GOT3 (cell line): ENCODE results near the gene GNA12.
"Not testable (repeated sequence)": the region's sequence is repeated elsewhere in the genome, so short reads cannot be mapped to it uniquely, and the experiment has no call there.

Experiments used
- DNase-seq: peaks from one replicate; lab custom pipeline; 2025; ENCODE audit warnings: mixed read lengths; lab: John Stamatoyannopoulos, UW

The GNA12 gene

DNA sequence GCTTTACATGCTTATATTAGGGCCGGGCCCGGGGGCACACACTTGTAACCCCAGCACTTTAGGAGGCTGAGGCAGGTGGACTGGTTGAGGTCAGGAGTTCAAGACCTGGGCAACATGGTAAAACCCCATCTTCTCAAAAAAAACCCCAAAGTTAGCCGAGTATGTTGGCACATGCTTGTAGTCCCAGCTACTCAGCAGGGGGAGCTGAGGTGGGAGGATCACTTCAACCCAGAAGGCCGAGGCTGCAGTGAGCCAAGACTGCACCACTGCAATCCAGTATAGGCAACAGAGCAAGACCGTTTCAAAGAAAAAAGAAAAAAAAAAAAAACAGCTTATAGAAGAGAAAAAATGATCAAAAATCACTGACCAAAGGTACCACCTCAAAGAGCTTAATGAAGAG is 93.0 kb downstream of the GNA12 start:
- no peak for DNase-seq

DNA sequence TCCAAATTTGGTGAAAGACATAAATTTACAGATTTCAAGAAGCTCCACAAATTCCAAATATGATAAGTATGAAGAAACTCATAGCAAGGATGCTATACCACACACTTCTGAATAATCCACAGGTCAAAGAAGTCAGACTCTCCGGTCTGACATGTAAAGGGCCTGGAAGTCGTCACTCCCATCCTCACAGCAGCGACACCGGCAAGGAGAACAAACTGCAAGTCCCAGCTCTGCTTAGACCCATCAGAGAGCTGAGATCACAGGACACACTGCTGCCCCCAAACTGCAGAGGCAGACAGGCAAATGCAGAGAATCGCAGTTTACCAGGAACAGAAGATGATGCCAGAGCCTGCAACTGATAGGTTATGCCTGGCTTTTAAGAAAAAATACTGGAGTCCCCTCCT is 94.1 kb downstream of the GNA12 start:
- DNase-seq: no peak

DNA sequence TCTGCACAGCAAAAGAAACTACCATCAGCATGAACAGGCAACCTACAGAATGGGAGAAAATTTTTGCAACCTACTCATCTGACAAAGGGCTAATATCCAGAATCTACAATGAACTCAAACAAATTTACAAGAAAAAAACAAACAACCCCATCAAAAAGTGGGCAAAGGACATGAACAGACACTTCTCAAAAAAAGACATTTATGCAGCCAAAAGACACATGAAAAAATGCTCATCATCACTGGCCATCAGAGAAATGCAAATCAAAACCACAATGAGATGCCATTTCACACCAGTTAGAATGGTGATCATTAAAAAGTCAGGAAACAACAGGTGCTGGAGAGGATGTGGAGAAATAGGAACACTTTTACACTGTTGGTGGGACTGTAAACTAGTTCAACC is 95.4 kb downstream of the GNA12 start:
- not testable (repeated sequence) for DNase-seq

DNA sequence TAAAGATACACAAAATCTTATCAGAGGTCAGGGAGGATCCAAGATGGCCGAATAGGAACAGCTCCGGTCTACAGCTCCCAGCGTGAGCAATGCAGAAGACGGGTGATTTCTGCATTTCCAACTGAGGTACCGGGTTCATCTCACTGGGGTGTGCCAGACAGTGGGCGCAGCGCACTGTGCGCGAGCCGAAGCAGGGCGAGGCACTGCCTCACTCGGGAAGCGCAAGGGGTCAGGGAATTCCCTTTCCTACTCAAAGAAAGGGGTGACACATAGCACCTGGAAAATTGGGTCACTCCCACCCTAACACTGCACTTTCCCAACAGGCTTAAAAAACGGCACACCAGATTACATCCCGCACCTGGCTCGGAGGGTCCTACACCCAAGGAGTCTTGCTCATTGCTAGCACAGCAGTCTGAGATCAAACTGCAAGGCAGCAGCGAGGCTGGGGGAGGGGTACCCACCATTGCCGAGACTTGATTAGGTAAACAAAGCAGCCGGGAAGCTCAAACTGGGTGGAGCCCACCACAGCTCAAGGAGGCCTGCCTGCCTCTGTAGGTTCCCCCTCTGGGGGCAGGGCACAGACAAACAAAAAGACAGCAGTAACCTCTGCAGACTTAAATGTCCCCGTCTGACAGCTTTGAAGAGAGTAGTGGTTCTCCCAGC is 100.5 kb downstream of the GNA12 start:
- DNase-seq: not testable (repeated sequence)

DNA sequence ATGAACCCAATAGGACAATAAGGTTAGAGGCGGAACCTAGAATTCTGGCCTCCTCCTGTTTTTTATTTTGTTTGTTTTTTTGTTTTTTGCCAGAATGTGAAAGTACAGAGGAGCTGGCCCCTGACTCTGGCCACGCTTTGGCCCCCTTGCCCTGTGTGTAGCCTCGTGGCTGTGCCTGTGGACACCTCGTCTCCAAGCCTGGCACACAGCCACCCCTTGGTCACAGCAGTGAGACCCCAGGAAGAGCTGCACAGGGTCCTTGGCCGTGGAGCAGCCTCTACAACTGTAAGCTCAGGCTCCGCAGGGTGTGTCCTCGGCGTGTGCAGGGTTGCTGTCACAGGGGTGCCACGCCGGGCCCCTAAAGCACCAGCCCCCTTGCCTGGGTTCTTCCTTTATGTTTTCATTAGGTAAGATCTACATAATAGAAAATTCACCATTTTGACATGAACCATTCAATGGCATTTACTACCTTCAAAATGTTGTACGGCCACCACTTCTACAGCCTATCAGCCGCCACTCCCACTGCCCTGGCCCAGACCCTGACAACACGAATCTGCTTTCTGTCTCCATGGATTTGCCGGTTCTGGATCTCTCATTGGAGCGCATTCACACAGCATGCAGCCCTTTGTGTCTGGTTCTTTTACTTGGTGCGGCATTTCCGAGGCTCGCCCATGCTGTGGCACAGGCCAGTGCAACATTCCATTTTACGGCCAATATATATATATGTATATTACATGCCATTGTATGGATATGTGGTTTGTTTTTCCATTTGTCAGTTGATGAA is 105.2 kb downstream of the GNA12 start:
- no peak for DNase-seq

DNA sequence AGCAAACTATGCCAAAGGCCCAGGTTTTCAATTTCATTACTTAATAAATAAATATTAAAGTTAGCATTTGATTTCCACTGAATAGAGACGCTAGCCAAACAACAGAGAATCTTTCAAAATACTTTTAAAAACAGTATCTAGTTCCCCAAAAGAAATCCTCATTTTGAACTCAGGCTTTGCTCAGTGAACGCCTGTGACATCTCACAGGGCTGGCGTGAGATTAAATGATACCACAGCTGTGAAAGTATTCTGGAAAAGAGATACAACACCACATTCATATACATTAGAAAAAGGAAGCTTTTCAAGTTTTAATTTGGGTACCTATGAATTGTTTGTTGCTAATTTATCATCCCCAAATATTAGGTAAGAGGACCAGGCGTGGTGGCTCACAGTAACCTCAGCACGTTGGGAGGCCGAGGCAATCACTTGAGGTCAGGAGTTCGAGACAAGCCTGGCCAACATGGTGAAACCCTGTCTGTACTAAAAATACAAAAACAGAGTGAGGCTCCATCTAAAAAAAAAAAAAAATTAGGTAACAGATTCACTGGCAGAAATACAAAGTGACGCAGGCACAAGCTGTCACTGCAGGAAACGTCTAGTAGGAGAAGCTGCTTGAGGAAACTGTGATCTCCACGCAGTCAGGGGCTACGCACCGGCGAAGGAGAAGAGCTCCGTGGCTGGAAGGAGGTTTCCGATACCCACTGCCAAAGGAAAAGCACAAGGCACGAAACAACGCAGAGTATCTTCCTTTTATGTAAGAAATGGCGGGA is 106.2 kb downstream of the GNA12 start:
- no peak for DNase-seq

DNA sequence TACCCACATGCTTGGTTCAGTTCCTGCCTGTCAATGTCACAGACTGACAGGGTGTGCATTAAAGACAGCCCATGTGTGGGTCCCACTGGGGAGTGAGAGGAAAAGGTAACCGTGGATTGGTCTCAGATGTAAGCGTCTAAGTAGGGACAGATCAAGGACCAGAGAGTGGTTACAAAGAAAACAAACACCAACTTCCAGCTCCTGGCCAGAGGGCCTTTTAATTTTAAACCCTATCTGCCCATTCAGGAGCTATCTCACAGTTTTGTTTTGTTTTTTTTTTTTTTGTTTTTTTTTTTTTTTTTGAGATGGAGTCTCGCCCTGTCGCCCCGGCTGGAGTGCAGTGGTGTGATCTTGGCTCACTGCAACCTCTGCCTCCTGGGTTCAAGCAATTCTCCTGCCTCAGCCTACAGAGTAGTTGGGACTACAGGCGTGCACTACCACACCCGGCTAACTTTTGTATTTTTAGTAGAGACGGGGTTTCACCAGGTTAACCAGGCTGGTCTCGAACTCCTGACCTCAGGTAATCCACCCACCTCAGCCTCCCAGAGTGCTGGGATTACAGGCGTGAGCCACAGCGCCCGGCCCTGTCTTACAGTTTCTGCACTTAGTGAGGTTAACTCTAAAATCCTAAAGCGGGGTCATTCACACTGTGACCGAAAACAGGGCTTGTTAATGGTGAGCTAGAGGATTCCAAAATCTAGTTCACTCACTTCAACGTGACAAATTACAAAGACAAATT is 106.9 kb downstream of the GNA12 start:
- DNase-seq: not testable (repeated sequence)

DNA sequence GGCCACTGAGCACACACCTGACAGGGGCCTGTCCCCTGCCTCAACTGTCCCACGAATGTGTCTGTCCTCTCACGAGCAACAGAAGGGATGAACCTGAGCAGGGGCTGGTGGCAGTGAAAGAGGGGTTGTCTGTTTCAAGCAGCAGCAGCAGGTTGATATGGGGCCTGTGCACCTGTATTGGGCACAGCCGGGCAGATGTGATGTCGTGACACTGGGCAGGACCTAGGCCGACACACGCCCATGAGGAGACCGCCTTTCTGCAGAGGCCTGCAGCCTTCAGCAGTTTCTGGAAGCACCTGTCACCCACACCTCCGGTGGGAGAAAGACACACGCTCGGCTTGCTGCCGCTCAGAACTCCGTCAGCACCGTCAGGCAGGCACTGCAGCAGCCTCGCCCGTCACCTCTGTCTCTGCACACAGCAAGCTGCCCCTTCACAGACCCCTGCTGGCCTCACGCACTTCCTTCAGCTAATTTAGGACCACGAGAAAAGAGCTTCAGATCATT is 107.6 kb downstream of the GNA12 start:
- DNase-seq: no peak

DNA sequence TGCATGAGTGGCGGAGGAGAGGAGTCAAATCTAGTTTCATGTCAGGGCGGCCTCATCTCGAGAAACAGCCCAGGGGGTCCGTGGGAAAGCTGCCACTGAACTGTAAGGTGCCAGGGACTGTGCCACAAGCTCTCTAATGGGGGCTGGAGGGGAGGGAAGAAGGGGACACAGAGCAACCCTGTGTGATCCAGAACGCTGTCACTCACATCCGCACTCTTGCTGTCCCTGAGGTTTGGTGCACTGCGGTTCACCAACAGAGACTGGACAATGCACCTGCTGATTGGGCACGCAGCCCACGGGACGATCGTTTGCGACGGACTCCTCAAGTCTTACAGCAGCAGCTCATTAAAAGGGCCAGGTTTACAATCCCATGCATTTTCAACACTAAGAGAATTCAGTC is 108.4 kb downstream of the GNA12 start:
- DNase-seq: no peak

DNA sequence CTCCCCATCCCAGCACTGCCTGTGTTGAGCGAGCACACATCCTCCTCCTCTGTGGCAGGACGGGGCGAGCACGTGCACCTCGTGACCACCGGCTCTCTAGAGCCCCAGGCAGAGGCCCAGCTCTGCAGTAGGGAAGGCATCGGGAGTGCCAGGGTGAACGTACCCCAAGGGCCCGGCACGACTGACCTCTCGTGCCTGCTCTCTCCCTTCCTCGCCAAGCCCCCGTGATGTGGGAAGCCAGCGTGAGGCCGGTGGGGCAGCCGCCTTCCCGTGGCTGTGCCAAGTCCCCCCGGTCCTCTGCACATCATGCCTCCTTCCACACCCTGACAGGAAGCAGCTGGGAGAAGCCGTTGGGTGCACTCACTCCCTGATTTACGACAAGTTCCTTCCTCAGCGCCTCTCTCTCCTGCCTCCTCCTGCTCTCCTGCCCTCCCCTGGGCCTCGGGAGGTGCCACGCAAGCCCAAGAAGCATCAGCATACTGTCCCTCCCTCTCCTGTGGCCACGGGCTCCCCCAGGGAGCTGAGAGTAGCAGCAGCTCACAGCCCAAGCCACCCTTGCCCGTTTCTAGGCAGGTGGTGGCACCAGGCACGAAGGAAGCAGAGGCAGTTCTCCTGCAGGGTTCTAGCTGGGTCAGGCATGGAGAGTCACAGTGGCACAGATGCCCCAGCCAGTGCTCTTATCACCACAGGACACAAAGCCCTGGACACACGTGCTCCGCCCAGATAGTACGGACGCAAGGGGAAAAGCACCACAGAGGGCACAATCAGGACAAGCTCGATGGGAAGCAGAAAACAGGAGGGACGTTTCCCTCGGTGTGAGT is 109.1 kb downstream of the GNA12 start:
- DNase-seq: no peak

DNA sequence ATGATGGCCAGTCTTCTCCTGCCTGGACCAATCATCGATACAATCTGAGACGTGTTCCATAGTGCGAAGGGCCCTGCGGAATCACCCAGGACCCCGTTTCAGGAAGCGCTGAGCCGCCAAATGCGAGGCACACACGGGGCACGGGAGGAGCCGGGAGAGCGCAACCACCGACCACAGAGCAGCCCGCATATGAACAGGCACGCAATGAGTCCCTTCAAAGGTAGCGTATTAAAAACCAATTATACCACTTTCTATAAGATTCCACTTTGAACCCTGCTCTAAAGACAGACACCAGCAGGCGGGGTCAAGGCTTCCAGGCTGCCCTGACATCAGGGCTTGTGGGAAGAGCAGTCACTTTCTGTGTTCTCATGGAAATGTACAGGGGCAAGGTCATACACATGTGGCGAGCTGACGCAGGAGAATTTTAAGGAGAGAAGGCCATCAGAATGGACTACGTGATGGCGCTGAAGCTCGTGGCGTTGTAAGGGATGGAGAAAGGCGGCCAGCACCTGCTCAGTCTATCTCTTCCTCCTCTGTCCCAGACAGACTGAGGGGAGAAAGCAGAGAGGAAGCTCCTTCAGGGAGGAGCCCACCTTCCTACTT is 109.9 kb downstream of the GNA12 start:
- DNase-seq: no peak

DNA sequence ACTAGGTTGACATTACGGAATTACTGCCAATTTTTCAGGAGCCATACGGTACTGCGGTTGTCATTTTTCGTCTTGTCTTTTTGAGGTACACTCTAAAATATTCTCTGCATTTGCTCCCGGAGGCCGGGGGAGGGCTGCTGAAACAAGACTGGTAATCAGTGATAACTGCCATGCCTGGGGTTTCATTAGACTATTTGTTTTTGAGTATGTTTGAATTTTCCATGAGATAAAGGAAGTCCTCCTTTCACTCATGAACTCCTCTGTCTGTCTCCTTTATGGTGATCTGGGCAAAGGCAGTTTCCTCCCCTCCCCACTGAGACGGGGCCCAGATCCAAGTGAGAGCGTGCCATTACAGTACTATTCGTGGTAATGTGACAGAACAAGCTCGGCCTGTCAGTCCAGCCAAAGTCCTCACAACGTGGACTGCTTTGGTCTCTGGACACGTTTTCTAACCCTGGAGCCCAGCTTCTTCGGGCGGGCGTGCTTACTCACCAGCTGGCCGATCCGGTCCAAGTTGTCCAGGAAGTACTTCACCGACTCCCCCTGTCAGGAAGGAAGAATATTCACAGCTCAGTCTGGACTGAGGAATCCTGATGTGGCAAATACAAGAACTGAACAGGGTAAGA is 111.0 kb downstream of the GNA12 start:
- no peak for DNase-seq

DNA sequence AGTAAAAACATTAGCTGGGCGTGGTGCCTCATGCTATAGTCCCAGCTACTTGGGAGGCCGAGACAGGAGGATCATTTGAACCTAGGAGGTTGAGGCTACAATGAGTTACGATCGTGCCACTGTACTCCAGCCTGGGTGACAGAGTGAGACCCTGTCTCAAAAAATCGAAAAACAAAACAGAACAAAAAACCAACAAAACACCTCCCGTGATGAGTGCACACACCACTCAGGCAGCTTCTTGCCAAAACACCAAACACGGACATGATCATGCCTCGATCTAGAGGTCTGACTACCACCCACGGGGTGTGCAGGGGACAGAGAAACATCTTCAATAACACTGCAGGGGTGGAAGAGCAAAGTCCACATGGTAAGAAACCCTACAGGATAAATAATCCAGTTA is 111.7 kb downstream of the GNA12 start:
- DNase-seq: no peak

DNA sequence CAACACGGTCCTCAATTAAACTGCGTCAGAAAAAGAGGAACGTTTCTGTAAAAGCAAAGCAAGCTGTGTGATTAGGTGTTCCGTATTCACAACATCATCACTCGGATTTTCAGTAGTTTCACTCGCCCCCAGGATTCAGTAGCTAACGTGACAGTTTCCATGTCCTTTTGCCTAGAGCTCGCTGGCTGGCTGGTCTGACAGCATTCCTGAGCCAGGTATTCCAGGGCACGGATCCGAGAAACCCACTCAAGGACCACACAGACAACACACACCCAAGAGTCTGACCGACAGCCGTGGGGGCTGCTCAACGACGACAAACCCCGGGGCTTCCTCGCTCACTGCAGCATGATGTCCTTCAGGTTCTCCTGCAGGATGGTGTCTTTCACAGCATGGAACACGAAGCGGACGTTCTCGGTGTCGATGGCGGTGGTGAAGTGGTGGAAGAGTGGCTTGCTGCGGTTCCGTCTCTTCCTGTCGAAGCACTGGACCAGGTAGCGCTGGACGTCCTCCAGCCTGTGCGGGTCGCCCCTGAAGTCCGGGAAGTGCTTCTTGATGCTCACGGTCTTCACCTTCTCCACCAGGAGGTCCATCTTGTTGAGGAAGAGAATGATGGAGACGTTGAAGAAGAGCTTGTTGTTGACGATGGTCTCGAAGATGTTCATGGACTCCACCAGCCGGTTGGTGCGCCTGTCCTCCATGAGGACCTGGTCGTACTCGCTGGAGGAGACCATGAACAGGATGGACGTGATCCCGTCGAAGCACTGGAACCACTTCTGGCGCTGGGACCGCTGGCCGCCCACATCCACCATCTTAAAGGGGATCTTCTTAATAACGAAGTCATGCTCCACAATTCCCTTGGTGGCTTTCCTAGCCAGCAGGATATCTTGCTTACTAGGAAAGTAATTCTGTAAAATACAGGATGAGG is 113.0 kb downstream of the GNA12 start:
- no peak for DNase-seq

DNA sequence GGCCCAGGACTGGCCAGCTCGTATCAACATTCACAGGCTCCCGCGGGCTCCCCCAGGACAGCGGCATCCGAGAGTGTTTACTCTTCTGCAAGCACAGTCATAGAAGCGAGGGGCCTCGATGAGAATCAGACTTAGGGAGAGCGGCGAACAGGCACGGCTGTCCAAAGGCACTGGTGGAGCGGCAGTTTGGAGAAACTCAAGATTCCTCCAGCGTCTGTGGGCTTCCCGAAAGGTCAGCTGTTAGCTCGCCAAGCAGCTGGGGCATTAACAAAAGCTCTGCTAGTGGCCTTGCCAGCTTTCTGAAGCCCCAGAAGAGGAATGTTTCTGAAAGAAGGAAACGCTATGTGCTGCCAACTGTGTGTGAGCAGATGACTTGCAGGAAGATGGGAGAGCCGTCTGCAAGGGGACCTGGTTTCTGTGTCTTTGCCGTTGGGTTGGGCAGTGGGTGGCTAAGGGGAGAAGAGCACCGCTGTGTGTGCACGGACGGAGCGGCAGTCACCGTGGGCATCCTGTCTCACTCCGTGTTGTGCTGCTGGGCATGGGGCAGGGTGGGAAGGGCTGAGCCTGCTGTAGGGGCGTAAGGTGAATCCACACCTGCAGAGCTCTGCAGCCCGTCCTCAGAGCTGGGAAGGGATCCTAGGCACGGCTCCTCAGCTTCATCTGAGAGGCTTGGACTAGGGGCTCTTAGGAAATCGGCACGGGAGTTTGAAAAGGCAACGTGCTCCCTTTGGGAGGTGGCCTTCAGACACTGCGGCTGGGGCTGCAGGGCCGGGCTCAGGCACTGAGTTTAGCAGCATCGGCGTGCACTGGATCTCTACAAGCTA is 114.0 kb downstream of the GNA12 start:
- no peak for DNase-seq

DNA sequence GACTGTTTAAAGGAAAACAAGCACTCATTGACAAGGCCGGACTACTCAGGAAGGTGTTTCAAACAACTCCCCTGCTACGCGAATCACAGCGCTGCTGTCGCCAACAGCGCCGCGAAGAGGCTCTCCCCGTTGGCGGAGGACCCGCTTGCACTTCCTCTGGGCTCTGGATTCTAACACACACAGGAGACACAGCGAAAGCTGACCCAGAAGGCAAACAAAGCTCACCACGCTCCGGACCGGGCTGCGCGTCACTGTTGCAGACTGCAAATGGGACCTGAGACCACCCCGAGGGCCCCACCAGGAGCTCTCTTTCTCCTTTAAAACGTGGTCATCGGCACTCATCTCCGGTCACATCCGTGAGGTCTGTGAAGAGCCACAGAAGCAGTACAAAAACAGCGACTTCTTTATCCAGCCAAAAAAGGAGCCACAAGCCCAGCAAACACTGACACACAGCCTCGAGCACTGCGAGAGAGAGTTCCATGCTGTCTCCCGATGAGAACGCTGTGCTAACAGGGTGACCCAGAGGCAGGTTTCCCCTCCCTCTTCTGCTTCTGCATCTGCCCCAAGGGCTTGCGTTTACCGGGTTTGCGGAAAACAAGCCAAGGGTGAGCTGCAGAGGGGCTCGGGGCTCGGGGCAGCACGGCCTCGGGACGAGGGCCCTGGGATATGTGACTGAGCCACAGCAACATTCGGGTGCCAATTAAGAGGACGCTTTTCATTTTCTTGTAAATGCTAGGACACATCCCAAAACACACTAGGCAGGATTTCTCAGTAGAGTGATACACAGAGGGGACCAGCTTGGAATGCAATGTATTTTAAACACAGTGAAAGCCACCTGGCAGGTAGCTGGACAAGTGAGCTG is 114.8 kb downstream of the GNA12 start:
- no peak for DNase-seq

DNA sequence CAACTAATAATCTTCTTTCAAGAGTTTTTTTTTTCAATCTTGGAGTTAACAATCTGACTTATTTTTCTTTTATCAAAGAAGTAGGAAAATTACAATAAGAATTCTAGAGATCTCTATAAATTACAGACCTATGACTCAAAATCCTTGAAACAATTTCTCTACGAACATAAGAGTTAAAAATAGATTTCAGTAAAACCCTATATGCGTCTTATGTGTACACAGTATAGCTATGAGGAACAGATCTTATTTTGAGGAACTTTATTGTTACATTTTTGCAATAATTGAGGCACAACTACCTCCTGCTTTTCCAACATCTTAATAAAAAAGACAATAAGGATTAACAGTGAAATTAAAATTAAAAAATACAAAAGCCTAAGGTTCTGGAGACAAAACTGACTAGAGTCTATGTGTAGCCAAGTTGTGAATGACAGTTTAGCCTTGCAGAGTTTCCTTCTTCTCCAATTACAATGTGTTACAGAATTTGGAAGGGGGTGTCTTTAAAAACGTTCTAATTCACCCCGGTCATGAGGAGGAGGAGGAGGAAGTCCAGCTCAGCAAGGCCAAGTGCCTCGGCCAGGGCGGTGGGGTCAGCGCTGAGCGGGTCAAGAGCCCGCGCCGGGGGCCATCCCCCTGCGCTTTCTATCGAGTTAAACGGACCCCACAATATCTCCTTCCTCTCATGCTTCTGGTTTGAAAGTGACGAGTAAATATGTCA is 115.6 kb downstream of the GNA12 start:
- DNase-seq: no peak
